Loucy (cell line): Measurements from ENCODE around the gene HSPA14.

Experiments
- H2AFZ ChIP-seq: fragments of 200-600 bp; sonication (generic); 2 replicates; pipeline ENCODE4 v1.6.0; 2016; ENCODE audit warnings: antibody characterized with exemption, mild to moderate bottlenecking, low read length, moderate library complexity
- H3F3A ChIP-seq: fragments of 200-600 bp; 2 replicates; pipeline ENCODE4 v1.6.0; 2016; ENCODE audit warnings: antibody characterized with exemption, low read depth, mild to moderate bottlenecking
- H3K27me3 ChIP-seq: fragments of 200-600 bp; sonication (generic); 2 replicates; pipeline ENCODE4 v1.6.1; 2014; ENCODE audit warnings: low read length, mild to moderate bottlenecking; ENCODE audit not compliant: insufficient read depth, poor library complexity, severe bottlenecking
- H3K36me3 ChIP-seq: fragments of 200-600 bp; sonication (generic); 2 replicates; pipeline ENCODE4 v1.6.1; 2016; ENCODE audit warnings: low read length; ENCODE audit not compliant: insufficient read depth
- H3K4me1 ChIP-seq: fragments of 200-600 bp; sonication (generic); 2 replicates; pipeline ENCODE4 v1.5.1; 2014; ENCODE audit warnings: low read length, mild to moderate bottlenecking; ENCODE audit not compliant: insufficient read depth, poor library complexity, severe bottlenecking
- H3K4me2 ChIP-seq: fragments of 200-600 bp; sonication (generic); 2 replicates; pipeline ENCODE4 v1.6.0; 2014; ENCODE audit warnings: antibody characterized with exemption, low read length, low read depth, mild to moderate bottlenecking; ENCODE audit not compliant: poor library complexity, severe bottlenecking
- H3K4me3 ChIP-seq: fragments of 200-600 bp; sonication (generic); 2 replicates; pipeline ENCODE4 v1.5.1; 2014; ENCODE audit warnings: low read length, mild to moderate bottlenecking, mixed read lengths; ENCODE audit not compliant: poor library complexity, severe bottlenecking
- H3K79me2 ChIP-seq: fragments of 200-600 bp; sonication (generic); 2 replicates; pipeline ENCODE4 v1.6.1; 2014; ENCODE audit warnings: low read length; ENCODE audit not compliant: insufficient read depth
- H3K9ac ChIP-seq: fragments of 200-600 bp; sonication (generic); 2 replicates; pipeline ENCODE4 v1.6.0; 2014; ENCODE audit warnings: mild to moderate bottlenecking, low read depth, low read length, moderate library complexity; ENCODE audit not compliant: poor library complexity, severe bottlenecking
- H3K9me2 ChIP-seq: fragments of 200-600 bp; sonication (generic); replicated peaks from 2 replicates; pipeline ENCODE4 v1.6.1; 2016; ENCODE audit warnings: low read depth, low read length, mixed read lengths
- H3K9me3 ChIP-seq: fragments of 200-600 bp; sonication (generic); 2 replicates; pipeline ENCODE4 v1.6.1; 2014; ENCODE audit warnings: mild to moderate bottlenecking, antibody characterized with exemption, low read length, low read depth; ENCODE audit not compliant: insufficient read depth
- H4K20me1 ChIP-seq: fragments of 200-600 bp; sonication (generic); 2 replicates; pipeline ENCODE4 v1.6.0; 2014; ENCODE audit warnings: antibody characterized with exemption, low read length, mild to moderate bottlenecking; ENCODE audit not compliant: insufficient read depth, poor library complexity, severe bottlenecking
- CTCF ChIP-seq: fragments of 200-600 bp; sonication (generic); conservative IDR thresholded peaks from 2 replicates; pipeline ENCODE4 v1.5.1; 2014; ENCODE audit warnings: mild to moderate bottlenecking, antibody characterized with exemption, low read length
- EZH2phosphoT487 ChIP-seq: fragments of 200-600 bp; IDR thresholded peaks from 2 replicates; pipeline ENCODE4 v1.6.1; 2018; ENCODE audit warnings: antibody characterized with exemption, mild to moderate bottlenecking, moderate library complexity, borderline replicate concordance

The HSPA14 gene

GRCh38 chr10:14910953-14911352, 72.8 kb downstream of the HSPA14 start:
- Histone ChIP-seq H3K4me3 (no peak overlapping the region), H3K9ac (no peak overlapping the region), H4K20me1 (no peaks in the 10 kb centered on the region), H3K4me2 (no peak overlapping the region), H3F3A (no peaks in the 10 kb centered on the region), H3K9me2 (no peaks in the 10 kb centered on the region), H3K36me3 (peaks cover 82% of the 10 kb centered on the region), H3K27me3 (no peaks in the 10 kb centered on the region), H3K79me2 (no peaks in the 10 kb centered on the region; the same call in none of the 2 replicates), H2AFZ (no peak overlapping the region), H3K4me1 (no peaks in the 10 kb centered on the region), H3K9me3 (no peaks in the 10 kb centered on the region)
- TF ChIP-seq EZH2phosphoT487 (no peak), CTCF (no peak)

- Histone ChIP-seq H3K4me2 (no peak overlapping the region), H2AFZ (no peak overlapping the region), H3K9ac (no peak overlapping the region), H4K20me1 (no peaks in the 10 kb centered on the region), H3K4me3 (no peak overlapping the region), H3K27me3 (no peaks in the 10 kb centered on the region), H3K9me3 (peaks cover 7% of the 10 kb centered on the region; the same call in 1 of the 2 replicates), H3K9me2 (no peaks in the 10 kb centered on the region), H3K36me3 (peaks cover 82% of the 10 kb centered on the region), H3K4me1 (no peaks in the 10 kb centered on the region), H3F3A (no peaks in the 10 kb centered on the region), H3K79me2 (no peaks in the 10 kb centered on the region; the same call in none of the 2 replicates)
- TF ChIP-seq CTCF: no peak
- TF ChIP-seq EZH2phosphoT487: no peak
Observed at GRCh38 chr10:14911801-14912200, 73.7 kb downstream of the HSPA14 start.

- H3K9me3 ChIP-seq: peaks cover 22% of the 10 kb centered on the region; the same call in 1 of the 2 replicates
- H3F3A ChIP-seq: no peaks in the 10 kb centered on the region
Observed at GRCh38 chr10:14916600-14916999, 78.5 kb downstream of the HSPA14 start.

More at GRCh38 chr10:14916600-14916999, 78.5 kb downstream of the HSPA14 start:
- H3K27me3 ChIP-seq: no peaks in the 10 kb centered on the region
- no peaks in the 10 kb centered on the region for H4K20me1 ChIP-seq
- H3K4me3 ChIP-seq: no peak overlapping the region
- no peaks in the 10 kb centered on the region for H3K4me1 ChIP-seq
- no peaks in the 10 kb centered on the region; the same call in none of the 2 replicates for H3K79me2 ChIP-seq
- TF ChIP-seq EZH2phosphoT487 (no peak), CTCF (no peak)
- H3K4me2 ChIP-seq: no peak overlapping the region
- no peak overlapping the region for H3K9ac ChIP-seq
- no peak overlapping the region for H2AFZ ChIP-seq
- no peaks in the 10 kb centered on the region for H3K9me2 ChIP-seq
- H3K36me3 ChIP-seq: peaks cover 82% of the 10 kb centered on the region
